Immature natural killer cell (primary cell): ENCODE measurements around the gene SDS. TPM values are rescaled to one million over a fixed set of nuclear protein-coding genes. Genes with fewer than 3 reads are reported as not detected.

Source experiments
- DNase-seq, 3 donors: peaks; one replicate each; pipeline ENCODE4 v3.0.0; 2022; ENCODE audit warnings: mixed read lengths in 1 of 3
- H3K27ac Mint-ChIP-seq, 6 donors: one replicate each; pipeline ENCODE4 v1.8.0; 2020; ENCODE audit warnings: mixed read lengths in 6 of 6, mild to moderate bottlenecking in 5 of 6, inconsistent platforms in 4 of 6, moderate library complexity in 3 of 6
- H3K27me3 Mint-ChIP-seq, 3 donors: one replicate each; pipeline ENCODE4 v1.8.0; 2020 to 2021; ENCODE audit warnings: low read depth in 3 of 3, mild to moderate bottlenecking in 3 of 3, mixed read lengths in 3 of 3, moderate library complexity in 3 of 3, inconsistent platforms in 1 of 3
- H3K36me3 Mint-ChIP-seq, 3 donors: one replicate each; pipeline ENCODE4 v1.8.0; 2020; ENCODE audit warnings: mixed read lengths in 3 of 3, inconsistent platforms in 2 of 3, mild to moderate bottlenecking in 2 of 3
- H3K4me1 Mint-ChIP-seq, 2 donors: one replicate each; pipeline ENCODE4 v1.8.0; 2020; ENCODE audit warnings: inconsistent platforms in 2 of 2, mild to moderate bottlenecking in 2 of 2, mixed read lengths in 2 of 2, moderate library complexity in 1 of 2
- H3K4me3 Mint-ChIP-seq, 5 donors: one replicate each; pipeline ENCODE4 v1.8.0; 2020; ENCODE audit warnings: mild to moderate bottlenecking in 5 of 5, mixed read lengths in 5 of 5, inconsistent platforms in 3 of 5, moderate library complexity in 3 of 5
- H3K9me3 Mint-ChIP-seq, 6 donors: one replicate each; pipeline ENCODE4 v1.8.0; 2020; ENCODE audit warnings: mild to moderate bottlenecking in 6 of 6, mixed read lengths in 6 of 6, inconsistent platforms in 4 of 6, moderate library complexity in 3 of 6
- polyA plus RNA-seq, 3 donors: library from polyadenylated mRNA; unstranded; fragments of 300-500 nt; fragmentation: Illumina TruSeq; gene quantifications; one replicate each; pipeline ENCODE4 v1.2.3, GENCODE V29; 2021

SDS gene
- polyA plus RNA-seq, 3 donors from 2014 or later, result 1.4 TPM; not detected in 2

- no peak overlapping the region for H3K4me3 Mint-ChIP-seq
- no peaks in the 10 kb centered on the region for H3K4me1 Mint-ChIP-seq
- DNase-seq, result no peak
- peaks cover 0 to 5% (median 2%) of the 10 kb centered on the region in 3 donors for H3K27me3 Mint-ChIP-seq
- H3K27ac Mint-ChIP-seq, result no peak overlapping the region
- H3K36me3 Mint-ChIP-seq, result no peaks in the 10 kb centered on the region
- H3K9me3 Mint-ChIP-seq, result no peaks in the 10 kb centered on the region
Observed at GRCh38 chr12:113401066-113402000, 2.4 kb downstream of the SDS start.

DNA sequence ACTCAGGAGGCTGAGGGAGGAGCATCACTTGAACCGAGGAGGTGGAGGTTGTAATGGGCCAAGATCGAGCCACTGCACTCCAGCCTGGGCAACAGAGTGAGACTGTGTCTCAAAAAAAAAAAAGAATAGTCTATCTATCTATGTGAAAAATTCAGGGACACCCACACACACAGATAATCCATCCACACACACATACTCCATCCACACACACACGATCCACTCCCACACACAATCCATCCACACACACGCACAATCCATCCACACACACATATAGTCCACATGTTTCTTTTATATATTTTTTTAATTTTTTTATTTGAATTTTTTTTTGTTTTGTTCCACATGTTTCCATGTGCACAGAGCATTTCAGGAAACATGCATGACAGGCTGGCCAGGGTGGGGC lies 3.3 kb downstream of the SDS start:
- H3K36me3 Mint-ChIP-seq, result no peaks in the 10 kb centered on the region
- peaks cover 0 to 5% (median 2%) of the 10 kb centered on the region in 3 donors for H3K27me3 Mint-ChIP-seq
- H3K9me3 Mint-ChIP-seq, result no peaks in the 10 kb centered on the region
- H3K4me1 Mint-ChIP-seq, result no peaks in the 10 kb centered on the region
- no peak overlapping the region for H3K27ac Mint-ChIP-seq
- H3K4me3 Mint-ChIP-seq, result no peak overlapping the region
- no peak for DNase-seq

DNA sequence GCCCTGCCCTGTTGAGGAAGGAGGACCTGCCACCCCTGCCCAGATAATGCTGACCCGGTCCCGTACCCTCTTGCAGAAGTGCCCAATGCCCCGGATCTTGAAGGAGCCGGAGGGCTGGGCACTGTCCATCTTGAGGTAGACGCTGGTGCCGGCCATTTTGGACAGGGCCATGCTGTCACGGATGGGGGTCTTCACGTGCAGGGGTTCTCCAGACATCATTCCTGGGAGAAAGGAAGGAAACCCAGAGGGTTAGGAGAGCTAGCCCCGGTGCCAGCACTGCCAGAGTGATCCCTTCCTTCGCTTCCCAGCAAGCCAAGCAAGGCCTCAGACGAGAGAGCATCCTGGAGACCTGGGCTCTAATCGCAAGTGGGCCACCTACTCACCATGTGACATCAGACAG lies 4.2 kb downstream of the SDS start:
- H3K9me3 Mint-ChIP-seq, result no peaks in the 10 kb centered on the region
- H3K36me3 Mint-ChIP-seq, result no peaks in the 10 kb centered on the region
- no peak overlapping the region for H3K27ac Mint-ChIP-seq
- H3K4me3 Mint-ChIP-seq, result no peak overlapping the region
- DNase-seq, result no peak
- peaks cover 0 to 4% (median 2%) of the 10 kb centered on the region in 3 donors for H3K27me3 Mint-ChIP-seq
- H3K4me1 Mint-ChIP-seq, result no peaks in the 10 kb centered on the region

- Mint-ChIP-seq H3K27me3 (peaks cover 0 to 1% (median 1%) of the 10 kb centered on the region in 3 donors), H3K4me1 (no peaks in the 10 kb centered on the region), H3K4me3 (no peak overlapping the region), H3K36me3 (no peaks in the 10 kb centered on the region), H3K9me3 (no peaks in the 10 kb centered on the region), H3K27ac (no peak overlapping the region)
- DNase-seq, result no peak
Observed at GRCh38 chr12:113398346-113399290, 5.1 kb downstream of the SDS start.

DNA sequence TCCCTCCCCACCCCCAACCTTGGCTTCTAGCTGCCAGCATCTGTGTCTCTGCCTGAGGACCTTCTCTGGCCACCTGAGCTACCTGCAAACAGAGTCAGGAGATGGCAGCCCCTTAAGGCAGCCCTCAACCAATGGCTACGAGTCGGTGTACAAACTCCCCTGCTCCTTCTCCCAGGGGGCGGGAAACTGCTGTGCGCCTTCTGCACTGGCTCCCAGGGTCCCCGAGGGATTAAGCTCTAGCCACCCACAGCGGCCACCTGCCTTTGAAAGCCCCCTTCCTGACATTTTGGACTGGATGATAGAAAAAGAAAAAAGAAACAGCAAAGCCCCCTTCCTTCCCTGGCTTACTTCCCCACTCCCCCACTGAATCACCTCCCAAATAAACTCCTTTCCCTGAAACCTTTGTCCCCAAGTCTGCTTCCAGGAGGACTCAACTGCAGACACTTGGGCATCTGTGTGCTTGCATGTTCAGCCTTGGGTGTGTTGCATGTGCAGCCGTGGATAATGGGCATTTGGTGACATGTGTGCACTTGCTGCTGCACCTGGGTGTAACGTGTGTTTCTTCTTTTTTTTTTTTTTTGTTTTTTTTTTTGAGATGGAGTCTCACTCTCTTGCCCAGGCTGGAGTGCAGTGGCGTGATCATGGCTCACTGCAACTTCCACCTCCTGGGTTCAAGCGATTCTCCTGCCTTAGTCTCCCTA lies 6.0 kb downstream of the SDS start:
- Mint-ChIP-seq H3K27ac (no peak overlapping the region), H3K9me3 (no peaks in the 10 kb centered on the region)
- DNase-seq, result no peak

GRCh38 chr12:113396828-113397496 lies 6.7 kb downstream of the SDS start:
- no peak for DNase-seq
- H3K27me3 Mint-ChIP-seq, result peaks cover 0 to 1% (median 0%) of the 10 kb centered on the region in 3 donors
- H3K36me3 Mint-ChIP-seq, result no peaks in the 10 kb centered on the region
- no peaks in the 10 kb centered on the region for H3K4me1 Mint-ChIP-seq
- no peak overlapping the region for H3K4me3 Mint-ChIP-seq
- no peaks in the 10 kb centered on the region for H3K9me3 Mint-ChIP-seq
- no peak overlapping the region for H3K27ac Mint-ChIP-seq

More for the DNA sequence above, 6.0 kb downstream of the SDS start:
- peaks cover 0 to 1% (median 0%) of the 10 kb centered on the region in 3 donors for H3K27me3 Mint-ChIP-seq
- H3K4me3 Mint-ChIP-seq, result no peak overlapping the region
- H3K4me1 Mint-ChIP-seq, result no peaks in the 10 kb centered on the region
- no peaks in the 10 kb centered on the region for H3K36me3 Mint-ChIP-seq

- no peak for DNase-seq
- no peak overlapping the region for H3K27ac Mint-ChIP-seq
- H3K9me3 Mint-ChIP-seq, result no peaks in the 10 kb centered on the region
- peaks cover 0 to 3% (median 0%) of the 10 kb centered on the region in 3 donors for H3K36me3 Mint-ChIP-seq
- no peaks in the 10 kb centered on the region for H3K4me1 Mint-ChIP-seq
- peaks cover 0 to 1% (median 0%) of the 10 kb centered on the region in 3 donors for H3K27me3 Mint-ChIP-seq
- H3K4me3 Mint-ChIP-seq, result no peak overlapping the region
Observed at GRCh38 chr12:113396200-113396599, 7.5 kb downstream of the SDS start.

- H3K4me1 Mint-ChIP-seq, result no peaks in the 10 kb centered on the region
- no peaks in the 10 kb centered on the region for H3K9me3 Mint-ChIP-seq
- H3K4me3 Mint-ChIP-seq, result no peak overlapping the region
Observed at GRCh38 chr12:113395119-113395518, 8.6 kb downstream of the SDS start.

GRCh38 chr12:113393749-113394148 lies 9.9 kb downstream of the SDS start:
- Mint-ChIP-seq H3K4me1 (no peaks in the 10 kb centered on the region), H3K9me3 (no peaks in the 10 kb centered on the region), H3K27ac (no peak overlapping the region), H3K36me3 (peaks cover 0 to 5% (median 0%) of the 10 kb centered on the region in 3 donors), H3K4me3 (no peak overlapping the region), H3K27me3 (no peaks in the 10 kb centered on the region)
- no peak for DNase-seq

More at GRCh38 chr12:113395119-113395518, 8.6 kb downstream of the SDS start:
- no peak overlapping the region for H3K27ac Mint-ChIP-seq
- H3K36me3 Mint-ChIP-seq, result peaks cover 0 to 3% (median 0%) of the 10 kb centered on the region in 3 donors
- H3K27me3 Mint-ChIP-seq, result peaks cover 0 to 1% (median 0%) of the 10 kb centered on the region in 3 donors
- DNase-seq, result no peak

DNA sequence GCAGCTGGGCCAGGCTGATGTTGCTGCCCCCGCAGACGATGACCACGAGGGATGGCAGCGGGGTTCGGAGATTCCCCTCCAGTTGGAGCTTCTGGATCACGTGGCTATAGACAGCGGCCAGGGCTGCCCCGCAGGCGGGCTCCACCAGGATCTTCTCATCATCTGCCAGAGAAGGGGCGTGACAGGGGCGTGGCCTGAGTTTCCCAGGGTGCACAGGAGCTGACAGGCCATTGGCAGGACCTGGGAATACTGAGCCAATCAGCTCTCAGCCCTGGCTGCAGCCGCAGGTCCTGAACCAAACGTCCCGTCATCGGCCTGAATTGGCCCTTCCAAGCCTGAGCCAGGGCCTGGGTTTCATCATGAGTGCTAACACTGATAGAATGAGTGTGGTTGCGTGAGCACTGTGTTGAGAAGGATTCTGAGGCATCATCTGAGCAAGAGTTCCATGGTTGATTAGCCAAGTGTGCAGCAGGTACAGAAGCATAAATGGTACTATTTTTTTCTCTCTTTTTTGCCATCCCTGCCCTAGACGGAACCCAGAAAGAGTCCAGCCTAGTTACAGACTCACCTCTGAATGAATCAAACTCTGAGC lies 10.6 kb downstream of the SDS start:
- DNase-seq, result no peak
- H3K4me1 Mint-ChIP-seq, result no peaks in the 10 kb centered on the region
- H3K27ac Mint-ChIP-seq, result no peak overlapping the region
- H3K9me3 Mint-ChIP-seq, result no peaks in the 10 kb centered on the region
- H3K4me3 Mint-ChIP-seq, result no peak overlapping the region
- peaks cover 0 to 8% (median 0%) of the 10 kb centered on the region in 3 donors for H3K36me3 Mint-ChIP-seq
- no peaks in the 10 kb centered on the region for H3K27me3 Mint-ChIP-seq

GRCh38 chr12:113392520-113392919 lies 11.2 kb downstream of the SDS start:
- Mint-ChIP-seq H3K27me3 (no peaks in the 10 kb centered on the region), H3K4me1 (no peaks in the 10 kb centered on the region), H3K9me3 (no peaks in the 10 kb centered on the region), H3K36me3 (peaks cover 0 to 8% (median 0%) of the 10 kb centered on the region in 3 donors), H3K27ac (no peak overlapping the region), H3K4me3 (no peak overlapping the region)
- no peak for DNase-seq

DNA sequence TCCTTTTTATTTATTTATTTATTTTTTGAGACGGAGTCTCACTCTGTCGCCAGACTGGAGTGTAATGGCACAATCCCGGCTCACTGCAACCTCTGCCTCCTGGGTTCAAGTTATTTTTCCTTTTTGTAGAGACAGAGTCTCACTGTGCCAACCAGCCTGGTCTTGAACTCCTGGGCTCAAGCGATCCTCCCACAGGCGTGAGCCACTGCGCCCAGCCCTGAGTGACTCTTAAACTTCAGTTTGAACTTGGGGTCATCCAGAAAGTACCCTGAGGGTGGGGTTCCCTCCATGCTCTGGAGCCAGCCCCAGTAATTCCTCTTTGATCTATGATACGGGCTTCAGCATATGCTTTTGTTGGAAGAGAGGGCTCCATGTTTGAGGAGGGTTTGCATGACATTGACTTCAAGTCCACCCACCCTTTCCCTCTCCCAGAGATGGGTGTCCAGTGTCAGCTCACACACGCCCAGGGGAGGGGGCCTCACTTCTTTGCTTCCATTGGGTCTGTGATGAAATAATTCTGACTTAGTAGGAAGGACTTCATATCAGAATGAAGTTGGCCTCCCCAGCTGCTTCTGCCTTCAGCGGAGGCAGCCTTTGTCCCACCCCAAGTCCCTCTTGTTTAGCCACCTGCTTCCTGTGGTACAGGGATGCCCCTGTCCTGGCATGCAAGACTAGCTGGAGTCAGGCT lies 11.9 kb downstream of the SDS start:
- DNase-seq, result no peak
- Mint-ChIP-seq H3K27ac (no peak overlapping the region), H3K4me1 (no peaks in the 10 kb centered on the region), H3K36me3 (peaks cover 0 to 9% (median 0%) of the 10 kb centered on the region in 3 donors), H3K4me3 (no peak overlapping the region), H3K27me3 (peaks cover 0 to 2% (median 0%) of the 10 kb centered on the region in 3 donors), H3K9me3 (no peaks in the 10 kb centered on the region)
